ENCODE measurements around the gene PVR.
A peak's percentile ranks its signal among the peaks of the same experiment; 100 is the strongest.
"Not testable (repeated sequence)": the region's sequence is repeated elsewhere in the genome, so short reads cannot be mapped to it uniquely, and the experiment has no call there.

The PVR gene

DNA sequence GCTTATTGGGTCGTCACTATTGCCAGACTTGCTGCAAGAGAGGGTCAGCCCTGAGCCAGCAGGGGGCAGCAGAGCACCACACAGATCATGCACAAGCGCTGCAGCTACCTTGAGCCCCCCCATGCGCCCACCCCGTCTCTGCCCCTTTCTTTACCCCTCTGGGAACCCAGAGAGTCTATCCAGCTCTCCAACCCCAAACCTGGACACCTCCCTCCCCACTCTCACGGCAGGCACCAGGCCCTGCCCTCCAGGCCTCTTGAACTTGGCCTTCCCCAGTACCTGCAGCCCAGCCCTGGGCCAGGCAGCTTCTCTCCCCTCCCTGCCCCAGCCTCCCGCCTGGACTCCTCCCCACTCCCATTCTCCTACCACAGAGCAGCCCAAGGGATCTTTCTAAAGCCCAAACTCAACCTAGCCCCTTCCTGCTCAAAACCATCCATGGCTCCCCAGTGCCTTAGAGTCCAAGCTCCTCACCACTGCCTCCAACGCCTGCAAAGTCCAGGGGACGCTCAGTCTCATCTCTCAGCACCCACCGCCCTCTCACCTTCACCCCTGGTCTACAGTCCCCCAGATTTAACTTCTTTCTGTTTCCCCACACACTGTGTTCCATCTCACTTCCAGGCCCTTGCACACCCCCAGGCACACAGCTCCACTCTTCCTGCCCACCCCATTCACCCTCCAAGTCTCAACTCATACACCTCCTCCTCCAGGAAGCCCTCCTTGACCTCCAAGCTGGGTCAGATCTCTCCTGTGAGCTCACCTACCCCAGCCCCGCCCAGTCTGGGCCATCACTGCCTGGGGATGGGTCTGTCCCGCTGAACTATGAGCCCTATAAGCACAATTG, 45.8 kb downstream of the PVR start:
- Histone ChIP-seq H3K27ac (peak overlapping the region in 2 of 21 experiments; percentile 6 to 13), H3K4me3 (no peak overlapping the region)

DNA sequence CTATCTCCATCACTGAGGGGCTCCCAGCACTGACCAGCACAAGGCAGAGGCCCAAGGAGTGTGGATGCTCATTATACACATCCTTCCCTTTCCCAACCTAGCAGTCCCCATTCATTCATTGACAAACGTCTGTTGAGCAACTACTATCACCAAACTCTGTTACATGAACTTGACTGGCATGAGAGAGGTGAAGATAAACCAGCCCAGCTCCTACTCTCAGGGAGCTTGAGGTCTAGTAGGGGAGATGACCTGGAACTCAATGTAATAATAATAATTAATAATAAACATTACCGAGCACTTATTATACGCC, 46.4 kb downstream of the PVR start:
- no peak overlapping the region for H3K4me3 ChIP-seq
- H3K27ac ChIP-seq, result peak overlapping the region in 2 of 21 experiments; percentile 6 to 13

DNA sequence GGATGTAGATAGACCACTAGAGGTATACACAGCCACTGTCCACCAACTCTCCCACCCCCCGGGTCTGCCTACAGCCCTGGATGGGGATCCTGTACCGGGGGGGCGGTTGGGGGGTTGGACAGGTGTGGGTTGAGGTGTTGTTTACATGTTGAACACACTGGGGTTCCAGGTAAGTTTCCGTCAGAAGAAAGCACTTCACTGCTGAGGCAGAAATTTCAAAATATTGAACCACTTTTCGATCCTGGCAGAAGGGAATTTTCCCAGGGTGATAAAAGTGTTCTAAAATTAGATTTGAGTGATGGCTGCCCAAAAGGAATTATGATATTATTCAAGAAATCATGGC, 48.6 kb downstream of the PVR start:
- peak overlapping the region in 16 of 21 experiments; percentile 17 to 78 (median 56) for H3K27ac ChIP-seq

DNA sequence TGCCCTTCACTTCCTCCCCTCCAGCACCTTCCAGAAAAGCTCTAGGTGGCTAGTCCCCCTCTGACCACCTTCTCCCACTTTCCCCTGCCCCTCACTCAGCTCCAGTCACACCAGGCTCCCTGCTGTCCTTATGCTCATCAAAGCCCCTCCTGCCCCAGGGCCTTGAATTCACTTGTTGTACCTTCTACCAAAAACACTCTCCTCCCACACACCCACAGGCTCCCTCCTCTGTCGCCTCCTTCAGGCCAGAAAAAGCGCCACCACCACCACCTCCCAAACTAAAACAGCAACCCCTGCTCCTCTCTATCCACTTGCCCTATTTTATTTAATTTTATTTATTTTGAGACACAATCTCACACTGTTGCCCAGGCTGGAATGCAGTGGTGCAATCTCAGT, 50.5 kb downstream of the PVR start:
- H3K4me3 ChIP-seq, result no peak overlapping the region
- no peak overlapping the region for H3K27ac ChIP-seq

More for the DNA sequence above, 48.6 kb downstream of the PVR start:
- no peak overlapping the region for H3K4me3 ChIP-seq

DNA sequence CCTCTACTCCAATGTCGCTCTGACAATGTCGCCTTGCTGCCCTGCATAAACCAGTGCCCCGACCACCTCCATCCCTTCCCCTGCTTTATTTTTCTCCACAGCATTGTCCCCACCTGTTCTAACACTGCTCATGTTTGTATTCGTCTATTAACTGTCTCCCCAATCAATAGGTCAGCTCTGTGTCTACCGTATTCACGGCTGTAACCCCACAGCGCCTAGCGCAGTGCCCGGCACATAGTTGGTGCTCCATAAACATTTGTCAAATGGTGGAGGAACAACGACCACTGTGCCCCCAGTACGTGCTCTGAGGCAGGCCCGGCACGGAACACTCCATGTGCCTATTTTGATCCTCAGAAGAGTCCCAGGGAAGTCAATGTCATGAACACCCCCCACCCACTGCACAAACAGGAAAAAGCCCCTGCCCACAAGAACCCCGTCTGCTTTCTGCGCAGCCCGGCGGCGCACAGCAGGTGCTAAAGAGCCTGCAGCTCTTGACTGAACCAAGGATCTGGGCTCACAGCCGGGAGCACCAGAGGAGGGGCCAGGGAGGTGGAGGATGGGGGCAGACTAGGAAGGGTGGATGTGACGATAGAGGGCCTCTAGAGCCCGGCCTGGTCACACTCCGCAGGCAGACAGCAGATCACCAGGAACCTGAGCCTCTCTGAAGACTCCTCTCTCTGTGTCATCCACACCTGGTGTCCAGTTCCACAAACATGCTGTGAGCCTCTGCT, 53.4 kb downstream of the PVR start:
- Histone ChIP-seq H3K27ac (no peak overlapping the region), H3K4me3 (no peak overlapping the region)

DNA sequence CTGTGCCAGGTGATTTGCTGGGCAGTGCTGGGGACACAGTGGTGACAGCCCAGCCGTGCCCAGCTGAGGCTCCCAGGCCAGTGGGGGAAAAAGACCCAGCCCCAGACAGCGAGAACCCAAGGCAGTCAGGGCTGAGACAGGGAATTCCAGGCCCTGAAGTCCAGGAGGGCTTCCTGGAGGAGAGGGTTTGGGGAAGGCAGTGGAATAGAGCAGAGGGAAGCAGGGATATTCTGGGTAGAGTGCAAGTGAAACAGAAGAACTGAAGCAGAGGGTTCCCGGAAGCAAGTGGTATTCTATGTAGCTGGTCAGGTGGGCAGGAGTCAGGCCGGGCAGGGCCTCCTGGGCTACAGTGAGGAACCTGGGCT, 53.9 kb downstream of the PVR start:
- Histone ChIP-seq H3K27ac (no peak overlapping the region), H3K4me3 (no peak overlapping the region)

DNA sequence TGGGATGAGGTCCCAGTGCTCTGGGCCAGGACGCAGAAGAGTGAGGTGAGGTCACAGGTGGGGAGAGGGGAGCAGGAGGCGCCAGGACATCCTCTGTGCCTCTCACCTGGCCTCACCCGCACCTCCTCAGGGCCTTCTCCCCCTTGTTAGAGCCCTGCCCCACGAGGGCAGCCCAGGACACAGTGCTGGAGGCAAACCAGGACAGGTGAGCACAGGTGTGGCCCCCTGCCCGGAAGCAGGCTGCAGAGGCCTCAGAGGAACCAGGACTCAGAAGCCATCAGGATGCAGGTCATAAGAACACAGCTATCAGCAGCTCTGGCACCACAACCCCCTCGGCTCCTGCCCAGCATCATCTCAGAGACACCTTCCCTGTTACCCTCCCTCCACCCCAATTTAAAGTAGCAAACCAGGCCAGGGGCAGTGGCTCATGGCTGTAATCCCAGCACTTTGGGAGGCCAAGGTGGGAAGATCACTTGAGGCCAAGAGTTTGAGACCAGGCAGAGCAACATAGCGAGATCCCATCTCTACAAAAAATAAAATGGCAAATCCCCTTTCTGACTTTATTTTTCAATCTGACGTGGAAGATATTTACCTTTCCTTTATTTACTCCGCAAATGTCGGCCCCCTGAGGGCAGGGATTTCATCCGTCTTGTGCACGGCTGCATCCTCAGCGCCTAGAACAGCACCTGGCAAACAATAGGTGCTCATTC, 54.9 kb downstream of the PVR start, which contains the start of gene CEACAM16:
CEACAM16 (plus strand) TSS at position 660 of the 710 bp plus-strand sequence. CDS start 2,306 bp downstream, outside the sequence.
- H3K27ac ChIP-seq, result no peak within 1 kb of the TSS
- H3K4me3 ChIP-seq, result no peak within 1 kb of the TSS

DNA sequence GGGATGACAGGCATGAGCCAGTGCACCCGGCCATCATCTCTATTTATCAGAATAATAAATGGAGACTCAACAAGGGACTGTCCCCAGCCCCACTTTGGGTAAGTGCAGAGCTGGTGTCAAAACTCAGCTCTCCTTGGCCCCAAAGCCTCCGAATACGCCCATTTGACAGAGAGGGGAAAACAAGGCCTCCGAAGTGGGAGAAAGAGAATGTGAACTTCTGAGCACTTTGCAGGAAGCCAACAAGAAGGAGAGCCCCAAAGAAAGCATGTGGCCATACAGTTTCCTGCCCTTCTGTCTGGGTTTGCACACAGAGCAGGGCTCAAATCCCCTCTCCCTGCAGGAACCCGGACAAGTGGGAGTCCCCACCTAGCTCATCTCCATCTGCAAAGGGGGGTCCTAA, 56.8 kb downstream of the PVR start:
- Histone ChIP-seq H3K4me3 (no peak overlapping the region), H3K27ac (no peak overlapping the region)

DNA sequence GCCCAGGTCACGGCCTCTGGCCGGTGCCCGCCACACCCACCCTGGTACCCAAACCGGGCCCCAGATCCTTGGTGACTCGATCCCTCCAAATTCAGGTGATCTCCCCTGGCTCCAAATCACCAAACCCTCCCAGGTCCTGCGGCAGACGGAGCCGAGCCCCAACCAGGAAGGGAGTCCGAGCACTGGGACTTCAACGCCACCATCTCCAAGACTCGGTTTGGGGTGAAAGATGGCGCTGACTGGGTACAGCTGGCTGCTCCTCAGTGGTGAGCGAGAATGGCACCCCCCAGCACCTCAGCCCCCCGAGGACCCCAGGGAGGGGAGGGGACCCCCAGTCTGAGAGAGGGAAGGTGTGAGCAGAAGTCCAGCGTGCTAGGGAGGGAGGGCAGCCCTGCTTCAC, 57.5 kb downstream of the PVR start:
- Histone ChIP-seq H3K27ac (no peak overlapping the region), H3K4me3 (no peak overlapping the region)

DNA sequence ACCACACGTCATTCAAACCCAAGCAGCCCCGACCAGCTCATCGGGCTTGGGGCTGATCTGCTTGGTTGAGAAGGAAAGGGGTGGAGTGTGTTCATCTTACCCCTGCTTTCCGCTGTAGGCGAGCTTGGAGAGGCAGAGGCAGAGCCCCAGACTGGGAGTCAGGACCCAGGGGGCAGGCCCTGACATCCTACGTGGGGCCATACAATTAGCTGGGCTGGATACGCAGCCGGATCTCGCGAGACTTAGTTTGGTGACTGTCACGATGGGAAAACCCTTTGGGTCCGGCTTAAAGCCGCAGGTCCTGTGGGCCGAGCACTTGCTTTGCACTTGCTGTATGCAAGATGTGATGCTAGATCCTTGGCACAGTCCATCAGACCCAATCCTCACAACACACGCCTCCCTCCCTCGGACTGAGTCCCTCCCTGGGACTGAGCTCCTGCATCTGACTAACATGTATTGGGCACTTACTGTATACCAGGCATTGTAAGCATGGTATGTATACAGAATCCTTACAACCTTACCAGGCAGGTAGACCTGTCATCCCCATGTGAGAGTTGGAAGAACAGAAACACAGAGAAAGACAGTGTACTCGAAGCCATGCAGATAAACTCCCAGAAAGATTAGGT, 59.0 kb downstream of the PVR start:
- no peak overlapping the region for H3K27ac ChIP-seq
- H3K4me3 ChIP-seq, result no peak overlapping the region

DNA sequence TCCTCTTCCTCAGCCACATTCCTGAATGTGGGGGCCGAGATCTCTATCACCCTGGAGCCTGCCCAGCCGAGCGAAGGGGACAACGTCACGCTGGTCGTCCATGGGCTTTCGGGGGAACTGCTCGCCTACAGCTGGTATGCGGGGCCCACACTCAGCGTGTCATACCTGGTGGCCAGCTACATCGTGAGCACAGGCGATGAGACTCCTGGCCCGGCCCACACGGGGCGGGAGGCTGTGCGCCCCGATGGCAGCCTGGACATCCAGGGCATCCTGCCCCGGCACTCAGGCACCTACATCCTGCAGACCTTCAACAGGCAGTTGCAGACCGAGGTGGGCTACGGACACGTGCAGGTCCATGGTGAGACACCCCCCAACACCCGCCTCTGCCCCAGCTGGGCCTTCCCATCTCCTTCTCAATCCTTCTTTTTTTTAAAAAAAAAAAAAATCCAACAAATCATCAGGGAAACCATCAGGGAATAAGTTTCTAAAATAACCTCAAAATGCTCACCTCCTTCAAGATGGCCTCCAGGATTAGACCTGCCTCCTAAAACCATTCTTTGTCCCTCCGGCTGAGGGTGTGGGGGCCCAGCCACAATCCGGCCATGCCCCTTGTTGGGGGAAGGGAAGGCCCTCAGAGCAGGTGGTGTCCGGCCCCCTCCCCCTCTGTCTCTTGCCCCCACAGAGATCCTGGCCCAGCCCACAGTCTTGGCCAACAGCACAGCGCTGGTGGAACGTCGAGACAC, 59.8 kb downstream of the PVR start:
- H3K27ac ChIP-seq, result no peak overlapping the region
- H3K4me3 ChIP-seq, result no peak overlapping the region

DNA sequence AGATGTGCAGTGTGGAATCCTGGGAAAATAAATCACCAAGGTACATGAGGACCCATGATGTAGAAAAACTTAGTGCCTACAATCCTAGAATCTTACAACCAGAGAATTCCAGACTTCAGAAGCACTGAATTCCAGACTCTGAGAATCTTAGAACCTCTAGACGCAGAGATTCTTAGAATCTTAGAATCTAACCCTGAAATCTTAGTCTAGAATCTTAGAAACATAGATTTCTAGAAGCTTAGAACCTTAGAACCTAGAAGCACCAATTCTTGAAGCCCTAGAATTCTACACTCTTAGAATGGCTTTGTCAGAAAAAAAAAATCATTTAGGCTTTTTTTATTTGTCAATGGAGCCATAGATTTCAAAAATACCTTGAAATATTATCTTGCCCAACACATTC, 61.3 kb downstream of the PVR start:
- Histone ChIP-seq H3K4me3 (no peak overlapping the region), H3K27ac (no peak overlapping the region)

DNA sequence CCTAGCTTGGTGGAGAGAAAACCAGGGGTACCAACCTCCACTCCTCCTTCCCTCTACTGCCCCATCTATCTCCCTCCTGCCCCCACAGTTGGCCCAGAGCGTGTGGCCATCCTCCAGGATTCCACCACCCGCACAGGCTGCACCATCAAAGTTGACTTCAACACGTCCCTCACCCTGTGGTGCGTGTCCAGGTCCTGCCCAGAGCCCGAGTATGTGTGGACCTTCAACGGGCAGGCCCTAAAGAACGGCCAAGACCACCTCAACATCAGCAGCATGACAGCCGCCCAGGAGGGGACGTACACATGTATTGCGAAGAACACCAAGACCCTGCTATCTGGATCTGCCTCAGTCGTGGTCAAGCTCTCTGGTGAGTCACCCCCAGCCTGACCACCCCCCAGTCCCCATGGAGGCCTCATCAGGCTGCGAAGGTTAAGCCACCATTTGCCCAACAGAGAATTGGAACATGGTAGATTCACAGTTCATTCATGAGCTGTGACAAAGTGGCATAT, 61.8 kb downstream of the PVR start:
- Histone ChIP-seq H3K4me3 (no peak overlapping the region), H3K27ac (no peak overlapping the region)

DNA sequence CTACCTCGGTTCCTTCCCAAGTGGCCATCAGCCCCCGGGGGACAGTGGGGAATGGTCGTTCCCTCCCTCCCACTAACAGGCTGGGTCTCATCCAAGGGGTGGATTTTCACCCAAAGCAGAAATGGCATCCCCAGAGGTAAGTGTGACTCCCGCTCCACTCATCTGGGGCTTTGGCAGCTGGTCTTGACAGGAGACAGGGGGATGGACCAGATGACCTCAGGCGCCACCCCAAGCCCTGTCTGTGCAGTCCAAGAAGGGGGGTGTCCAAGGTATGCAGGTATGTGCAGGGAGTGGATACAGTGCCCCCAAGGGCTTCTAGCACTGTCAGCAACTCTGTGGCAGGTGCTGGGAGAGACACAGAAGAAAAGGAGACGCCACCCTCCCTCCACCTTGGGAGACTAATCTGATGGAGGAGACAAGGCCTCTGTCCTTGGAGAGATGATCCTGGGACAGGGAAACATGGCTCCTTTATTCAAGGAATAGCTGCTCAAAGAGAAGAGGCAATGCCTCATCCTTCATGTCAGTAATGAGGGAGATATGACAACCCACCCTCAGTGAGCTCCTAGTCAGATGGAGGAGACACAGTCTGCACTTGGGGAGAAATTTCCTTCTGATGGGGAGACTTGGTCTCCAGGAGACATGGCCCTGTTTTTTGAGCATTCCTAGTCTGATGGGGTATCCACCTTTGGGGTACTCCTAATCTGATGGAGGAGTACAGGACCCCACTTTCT, 63.0 kb downstream of the PVR start:
- Histone ChIP-seq H3K27ac (no peak overlapping the region), H3K4me3 (no peak overlapping the region)

DNA sequence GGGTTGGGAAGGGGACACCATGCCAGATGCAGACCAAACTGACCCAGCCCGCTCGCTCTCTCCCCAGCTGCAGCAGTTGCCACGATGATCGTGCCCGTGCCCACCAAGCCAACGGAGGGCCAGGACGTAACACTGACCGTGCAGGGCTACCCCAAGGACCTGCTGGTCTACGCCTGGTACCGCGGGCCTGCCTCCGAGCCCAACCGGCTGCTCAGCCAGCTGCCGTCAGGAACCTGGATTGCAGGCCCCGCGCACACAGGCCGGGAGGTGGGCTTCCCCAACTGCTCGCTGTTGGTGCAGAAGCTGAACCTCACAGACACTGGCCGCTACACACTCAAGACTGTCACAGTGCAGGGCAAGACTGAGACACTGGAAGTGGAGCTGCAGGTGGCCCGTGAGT, 64.1 kb downstream of the PVR start:
- no peak overlapping the region for H3K4me3 ChIP-seq

DNA sequence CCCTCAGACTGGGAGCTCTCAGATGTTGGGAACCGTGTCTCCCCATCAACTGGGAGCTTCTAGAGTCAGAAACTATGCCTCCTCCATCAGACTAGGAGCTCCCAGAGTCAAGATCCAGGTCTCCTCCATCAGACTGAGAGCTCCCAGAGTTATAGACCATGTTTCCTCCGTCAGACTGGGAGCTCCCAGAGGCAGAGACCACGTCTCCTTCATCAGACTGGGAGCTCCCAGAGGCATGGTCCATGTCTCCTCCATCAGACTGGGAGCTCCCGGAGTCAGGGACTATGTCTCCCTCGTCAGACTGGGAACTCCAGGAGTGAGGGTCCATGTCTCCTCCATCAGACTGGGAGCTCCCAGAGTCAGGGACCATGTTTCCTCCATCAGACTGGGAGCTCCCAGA, 65.2 kb downstream of the PVR start:
- H3K27ac ChIP-seq, result no peak overlapping the region
- H3K4me3 ChIP-seq, result no peak overlapping the region

More for the DNA sequence above, 64.1 kb downstream of the PVR start:
- H3K27ac ChIP-seq, result no peak overlapping the region

DNA sequence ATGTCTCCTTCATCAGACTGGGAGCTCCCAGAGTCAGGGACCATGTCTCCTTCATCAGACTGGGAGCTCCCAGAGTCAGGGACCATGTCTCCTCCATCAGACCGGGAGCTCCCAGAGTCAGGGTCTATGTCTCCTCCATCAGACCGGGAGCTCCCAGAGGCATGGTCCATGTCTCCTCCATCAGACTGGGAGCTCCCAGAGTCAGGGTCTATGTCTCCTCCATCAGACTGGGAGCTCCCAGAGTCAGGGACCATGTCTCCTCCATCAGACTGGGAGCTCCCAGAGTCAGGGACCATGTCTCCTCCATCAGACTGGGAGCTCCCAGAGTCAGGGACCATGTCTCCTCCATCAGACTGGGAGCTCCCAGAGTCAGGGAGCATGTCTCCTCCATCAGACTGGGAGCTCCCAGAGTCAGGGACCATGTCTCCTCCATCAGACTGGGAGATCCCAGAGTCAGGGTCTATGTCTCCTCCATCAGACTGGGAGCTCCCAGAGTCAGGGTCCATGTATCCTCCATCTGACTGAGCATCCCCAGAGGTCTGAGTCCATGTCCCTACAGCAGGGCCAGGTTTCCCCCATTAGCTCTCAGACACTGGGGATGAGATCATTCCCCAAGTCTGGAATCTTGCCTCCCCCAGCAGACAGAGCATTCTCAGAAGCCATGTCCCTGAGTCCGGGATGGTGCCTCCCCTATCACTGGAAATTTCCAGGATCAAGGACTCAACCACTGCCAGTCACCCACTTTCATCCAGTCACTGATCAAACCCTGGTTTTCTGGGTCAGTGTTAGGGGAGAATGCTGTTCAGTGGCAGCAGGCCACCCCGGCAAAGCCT, 65.9 kb downstream of the PVR start:
- H3K4me3 ChIP-seq, H3K27ac ChIP-seq: not testable (repeated sequence)

DNA sequence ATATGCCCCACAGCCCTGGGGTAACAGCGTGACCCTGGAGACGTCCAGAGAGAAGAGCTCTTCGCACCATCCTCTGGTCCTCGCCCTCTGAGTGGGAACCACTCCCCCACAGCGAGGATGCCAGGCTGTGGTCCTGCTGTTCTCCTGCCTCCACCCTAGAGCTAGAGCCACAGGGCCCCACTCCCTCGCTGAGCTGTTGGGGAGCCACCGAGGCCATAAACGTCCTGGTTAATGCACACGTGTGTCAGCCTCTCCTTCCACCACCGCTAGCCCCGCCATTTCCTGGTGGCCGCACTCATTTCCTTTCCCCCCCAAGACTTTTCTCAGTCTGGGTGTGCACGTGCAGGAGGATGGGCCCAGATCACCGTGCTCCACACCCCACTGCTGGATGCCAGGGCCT, 66.8 kb downstream of the PVR start:
- no peak overlapping the region for H3K27ac ChIP-seq
- H3K4me3 ChIP-seq, result no peak overlapping the region

Data from skin epidermis (tissue), 12 donors.